Activated CD8-positive, alpha-beta memory T cell treated with anti-CD3 and anti-CD28 coated beads for 24 hours (primary cell): ENCODE measurements around the gene BBS7.

Experiments
- DNase-seq: peaks from one replicate; pipeline ENCODE4 v3.0.0-alpha.2; 2020

BBS7 gene, protein sequence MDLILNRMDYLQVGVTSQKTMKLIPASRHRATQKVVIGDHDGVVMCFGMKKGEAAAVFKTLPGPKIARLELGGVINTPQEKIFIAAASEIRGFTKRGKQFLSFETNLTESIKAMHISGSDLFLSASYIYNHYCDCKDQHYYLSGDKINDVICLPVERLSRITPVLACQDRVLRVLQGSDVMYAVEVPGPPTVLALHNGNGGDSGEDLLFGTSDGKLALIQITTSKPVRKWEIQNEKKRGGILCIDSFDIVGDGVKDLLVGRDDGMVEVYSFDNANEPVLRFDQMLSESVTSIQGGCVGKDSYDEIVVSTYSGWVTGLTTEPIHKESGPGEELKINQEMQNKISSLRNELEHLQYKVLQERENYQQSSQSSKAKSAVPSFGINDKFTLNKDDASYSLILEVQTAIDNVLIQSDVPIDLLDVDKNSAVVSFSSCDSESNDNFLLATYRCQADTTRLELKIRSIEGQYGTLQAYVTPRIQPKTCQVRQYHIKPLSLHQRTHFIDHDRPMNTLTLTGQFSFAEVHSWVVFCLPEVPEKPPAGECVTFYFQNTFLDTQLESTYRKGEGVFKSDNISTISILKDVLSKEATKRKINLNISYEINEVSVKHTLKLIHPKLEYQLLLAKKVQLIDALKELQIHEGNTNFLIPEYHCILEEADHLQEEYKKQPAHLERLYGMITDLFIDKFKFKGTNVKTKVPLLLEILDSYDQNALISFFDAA

DNA sequence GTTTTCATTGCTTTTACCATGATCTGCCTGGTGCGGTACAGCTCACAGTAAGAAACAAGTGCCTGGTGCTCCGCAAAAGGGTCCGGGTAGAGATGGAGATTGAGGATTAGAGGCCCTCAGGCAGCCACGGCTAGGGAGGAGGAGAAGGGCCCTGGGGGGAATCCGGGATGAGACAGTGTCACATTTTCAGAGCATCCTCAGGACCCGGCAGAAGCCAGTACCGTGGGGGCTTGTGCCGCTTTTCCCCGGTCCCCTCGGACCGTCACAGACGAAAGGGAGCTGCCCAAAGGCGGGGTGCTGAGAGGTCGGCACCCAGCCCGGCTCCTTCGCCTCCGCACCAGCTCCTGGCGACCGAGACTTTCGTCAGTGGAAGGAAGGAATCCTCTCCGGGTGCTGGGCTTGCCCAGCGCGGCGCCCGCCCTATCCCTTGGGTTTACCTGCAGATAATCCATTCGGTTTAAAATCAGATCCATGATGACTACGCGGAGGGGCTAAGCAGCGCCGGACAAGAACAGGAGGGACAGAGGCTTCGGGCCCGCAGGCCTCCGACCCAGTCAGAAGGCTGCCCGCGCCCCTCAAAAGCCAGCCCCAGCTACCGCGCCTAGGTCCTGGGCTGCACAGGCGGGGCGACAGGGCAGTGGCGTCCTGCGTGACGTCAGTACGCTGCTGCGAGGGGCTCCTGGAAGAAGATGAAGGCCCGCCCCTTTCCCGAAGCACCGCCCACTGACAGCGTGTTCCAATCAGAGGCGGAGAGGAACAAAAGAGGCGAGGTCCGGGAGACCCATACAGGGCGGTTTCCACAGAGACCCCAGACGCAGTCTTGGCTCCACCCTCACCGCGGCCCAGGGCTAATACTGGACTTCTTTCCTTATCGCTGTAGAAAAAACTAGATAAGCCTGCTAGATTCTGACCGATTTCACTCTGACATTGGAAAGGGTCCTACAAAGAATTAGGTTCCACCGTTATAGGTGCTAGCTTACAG, at the start of gene BBS7:
Gene BBS7, minus strand, starts transcription at position 634 of the 982 bp plus-strand sequence. Its CDS starts 161 bp downstream, at position 473.
- peak; percentile 98 for DNase-seq

DNA sequence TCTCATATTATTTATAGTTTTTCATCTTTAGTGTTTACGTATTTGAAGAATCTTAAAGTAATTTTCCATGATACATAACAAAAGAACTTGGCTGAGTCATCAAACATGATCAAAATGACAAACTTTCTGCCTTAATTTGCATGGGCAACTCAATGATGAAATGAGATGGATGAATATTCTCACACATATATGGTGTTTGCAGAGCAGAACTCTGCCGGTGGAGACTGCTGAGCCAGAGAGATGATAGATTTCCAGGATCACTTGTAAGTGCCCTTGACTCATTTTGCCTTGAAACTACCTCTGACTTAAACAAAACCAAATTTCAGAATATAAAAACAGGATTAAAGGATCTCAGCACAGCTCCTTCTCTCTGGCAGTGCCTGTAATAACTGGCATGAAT, 43.4 kb upstream of the BBS7 start:
- DNase-seq, result no peak

DNA sequence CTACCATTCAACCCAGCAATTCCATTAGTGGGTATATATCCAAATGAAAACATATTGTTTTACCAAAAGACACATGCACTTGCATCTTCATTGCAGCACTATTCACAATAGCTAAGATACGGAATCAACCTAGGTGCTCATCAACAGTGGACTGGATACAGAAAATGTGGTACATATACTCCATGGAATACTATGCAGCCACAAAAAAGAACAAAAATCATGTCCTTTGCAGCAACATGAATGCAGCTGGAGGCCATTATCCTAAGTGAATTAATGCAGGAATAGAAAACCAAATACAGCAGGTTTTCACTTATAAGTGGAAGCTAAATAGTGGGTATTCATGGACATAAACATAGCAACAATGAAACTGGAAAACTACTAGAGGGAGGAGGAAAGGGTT, 38.1 kb upstream of the BBS7 start:
- DNase-seq, result no peak

DNA sequence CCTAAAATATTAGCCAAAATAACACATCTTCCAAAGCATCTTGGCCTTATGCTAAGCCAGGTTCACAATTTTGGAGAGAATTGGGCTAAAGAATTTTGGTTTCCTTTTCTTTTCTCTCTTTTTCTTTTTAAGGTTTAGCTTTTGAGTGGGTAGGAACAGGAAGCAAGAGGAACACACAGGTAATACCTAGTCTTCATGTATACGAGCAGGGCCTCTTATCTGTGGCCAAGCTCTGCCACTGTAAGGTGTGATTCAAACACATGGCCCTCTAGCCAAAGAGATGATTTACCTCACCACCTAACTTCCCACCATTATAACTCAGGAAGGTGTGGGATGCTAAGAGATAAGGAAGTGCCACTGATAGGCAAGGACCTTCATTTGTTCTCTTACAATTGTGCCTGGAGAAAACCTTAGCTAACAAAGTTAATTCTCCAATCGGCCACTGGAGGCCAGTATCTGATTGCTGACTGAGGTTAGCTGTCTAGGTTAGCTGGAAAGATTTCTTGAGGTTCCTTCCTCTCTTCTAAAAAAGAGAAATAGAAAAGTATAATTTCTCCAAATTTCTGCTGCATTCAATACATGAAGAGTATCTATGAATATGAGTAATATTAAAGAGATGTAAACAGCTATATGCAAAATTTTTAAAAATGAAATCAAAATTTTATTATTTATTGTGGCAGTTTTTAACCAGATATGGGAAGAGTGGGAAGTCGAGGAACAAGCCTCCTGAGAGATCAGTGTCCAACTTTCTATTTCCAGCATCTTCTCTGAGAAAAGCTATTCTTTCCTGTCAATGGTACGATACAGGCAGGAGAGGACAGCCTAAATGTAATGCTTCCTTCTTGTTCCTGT, 30.1 kb upstream of the BBS7 start:
- peak; percentile 64 for DNase-seq

DNA sequence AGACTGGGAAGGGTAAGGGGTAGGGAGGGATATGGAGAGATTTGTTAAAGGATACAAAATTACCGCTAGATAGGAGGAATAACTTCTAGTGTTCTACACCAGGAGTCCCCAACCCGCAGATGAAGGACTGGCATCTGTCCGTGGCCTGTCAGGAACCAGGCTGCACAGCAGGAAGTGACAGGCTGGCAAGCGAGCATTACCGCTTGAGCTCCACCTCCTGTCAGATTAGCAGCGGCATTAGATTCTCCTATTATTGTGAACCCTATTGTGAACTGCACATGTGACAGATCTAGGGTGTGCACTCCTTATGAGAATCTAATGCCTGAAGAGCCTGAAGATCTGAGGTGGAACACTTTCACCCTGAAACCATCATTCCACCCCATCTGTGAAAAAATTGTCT, 27.9 kb upstream of the BBS7 start:
- DNase-seq, result no peak

DNA sequence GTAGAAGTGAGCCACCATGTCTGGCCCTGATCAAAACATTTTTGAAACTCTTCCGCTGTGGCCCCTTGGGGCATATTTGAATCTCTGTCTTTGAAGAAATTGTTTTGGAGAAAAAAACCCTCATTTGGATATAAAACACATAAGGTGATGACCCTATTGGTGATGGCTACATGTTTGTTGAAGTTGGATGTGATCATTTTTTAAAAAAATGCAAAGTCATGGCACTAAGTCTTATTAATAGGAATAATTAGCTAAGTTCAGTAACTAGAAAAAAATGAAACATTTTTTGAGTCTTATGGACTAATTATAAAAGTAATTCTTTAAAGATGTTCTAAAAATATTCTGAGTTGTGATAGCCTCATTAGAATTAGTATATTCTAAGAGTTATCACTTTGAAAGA, 17.9 kb upstream of the BBS7 start:
- no peak for DNase-seq

DNA sequence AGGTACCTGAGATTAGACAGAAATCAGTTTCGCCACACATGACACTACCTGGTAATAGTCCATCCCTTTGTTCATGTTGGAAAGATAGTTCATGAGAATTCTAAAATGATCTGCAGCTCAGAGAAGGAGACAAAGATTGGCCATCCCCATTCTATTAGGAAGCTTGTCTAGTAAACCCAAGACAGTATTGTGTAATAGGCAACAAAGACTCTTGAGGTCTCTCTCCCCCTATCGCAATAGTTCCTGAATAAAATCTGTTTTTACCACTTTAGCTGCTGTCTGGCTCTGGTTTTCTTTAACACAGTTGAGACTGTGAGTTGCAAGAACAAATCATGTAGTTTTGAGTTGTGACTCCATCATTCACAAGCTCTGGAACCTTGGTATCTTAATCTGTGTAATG, 14.8 kb upstream of the BBS7 start:
- no peak for DNase-seq

DNA sequence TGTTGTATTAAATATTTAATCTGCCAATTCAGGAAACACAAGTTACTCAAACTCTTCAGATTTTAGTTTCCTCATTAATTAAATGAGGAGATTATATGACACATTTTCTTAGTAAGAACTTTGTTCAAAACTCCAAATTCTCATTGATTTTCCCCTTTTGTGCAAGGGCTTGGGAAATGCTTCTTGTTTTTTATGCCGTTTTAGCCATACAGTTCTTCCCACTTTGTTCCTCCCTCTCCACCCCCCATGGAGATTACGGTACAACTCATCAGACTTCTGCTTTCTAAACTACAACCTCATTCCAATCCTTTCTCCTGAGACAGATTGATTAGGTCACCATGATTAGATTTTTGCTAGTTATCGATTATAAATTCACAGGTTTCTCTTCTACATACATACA, 10.9 kb upstream of the BBS7 start:
- DNase-seq, result no peak

DNA sequence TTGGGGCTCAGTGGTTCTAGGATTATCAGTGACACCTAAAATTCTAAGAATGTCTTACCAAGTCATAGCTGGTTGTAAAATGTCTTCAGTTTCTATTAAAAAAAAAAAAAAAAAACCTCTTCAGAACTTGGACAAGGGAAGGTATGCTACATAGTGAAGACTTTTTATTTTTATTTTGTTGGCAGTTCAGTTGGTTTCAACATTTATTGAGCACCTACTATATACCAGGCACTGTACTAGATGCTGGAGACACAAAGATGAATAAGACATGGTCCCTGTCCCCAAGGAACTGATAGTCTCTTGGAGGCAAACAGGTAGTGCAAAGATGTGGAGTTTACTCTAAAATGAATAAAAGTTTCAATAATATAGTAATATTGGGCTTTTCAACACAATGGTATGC, 8.9 kb upstream of the BBS7 start:
- DNase-seq, result no peak

DNA sequence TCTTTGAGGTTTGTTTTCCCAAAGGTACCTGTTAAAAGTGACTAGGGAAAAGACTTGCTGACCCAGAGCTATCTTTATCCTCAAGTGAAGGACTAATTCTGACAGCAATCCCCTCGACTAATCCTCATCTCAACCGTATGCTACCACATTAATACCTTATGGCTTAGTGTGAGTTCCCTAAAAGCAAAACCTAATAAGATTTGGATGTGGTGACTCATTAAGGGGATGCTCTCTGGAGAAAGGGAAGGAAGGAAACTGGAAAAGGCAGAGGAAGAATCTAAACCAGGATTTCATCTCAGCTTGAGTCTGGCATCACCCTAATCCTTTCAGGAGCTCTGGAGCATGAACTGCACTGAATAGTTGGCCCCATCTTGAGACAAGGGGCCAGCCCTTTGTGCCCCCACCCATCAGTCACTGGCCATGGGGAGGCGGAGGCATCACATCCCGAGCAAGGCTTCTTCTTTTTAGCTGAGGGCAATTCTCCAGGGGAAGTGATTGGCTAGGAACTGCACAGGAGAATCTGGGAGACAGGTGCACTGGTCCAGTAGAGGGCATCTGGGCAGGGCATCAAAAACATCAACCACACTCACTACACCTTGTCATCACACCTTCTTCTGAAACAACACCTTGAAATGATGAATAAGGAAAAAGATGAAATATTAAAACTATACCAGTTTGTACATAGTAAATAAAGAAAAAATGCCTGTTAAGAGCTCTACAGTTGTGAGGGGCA, 6.9 kb upstream of the BBS7 start:
- no peak for DNase-seq

DNA sequence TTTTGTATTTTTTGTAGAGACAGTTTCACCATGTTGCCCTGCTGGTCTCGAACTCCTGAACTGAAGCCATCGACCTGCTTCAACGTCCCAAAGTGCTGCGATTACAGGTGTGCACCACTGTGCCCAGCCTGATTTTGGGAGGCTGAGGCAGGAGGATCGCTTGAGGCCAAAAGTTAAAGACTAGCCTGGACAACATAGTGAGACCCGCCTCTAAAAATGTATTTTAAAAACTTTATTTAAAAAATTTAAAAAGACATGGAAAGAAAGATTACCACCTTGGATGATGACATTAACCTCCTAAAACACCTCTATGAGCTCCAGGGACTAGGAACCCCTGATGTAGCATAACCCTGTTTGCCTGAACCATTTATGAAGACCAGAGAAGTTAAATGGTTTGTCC, 5.8 kb upstream of the BBS7 start:
- DNase-seq, result no peak

DNA sequence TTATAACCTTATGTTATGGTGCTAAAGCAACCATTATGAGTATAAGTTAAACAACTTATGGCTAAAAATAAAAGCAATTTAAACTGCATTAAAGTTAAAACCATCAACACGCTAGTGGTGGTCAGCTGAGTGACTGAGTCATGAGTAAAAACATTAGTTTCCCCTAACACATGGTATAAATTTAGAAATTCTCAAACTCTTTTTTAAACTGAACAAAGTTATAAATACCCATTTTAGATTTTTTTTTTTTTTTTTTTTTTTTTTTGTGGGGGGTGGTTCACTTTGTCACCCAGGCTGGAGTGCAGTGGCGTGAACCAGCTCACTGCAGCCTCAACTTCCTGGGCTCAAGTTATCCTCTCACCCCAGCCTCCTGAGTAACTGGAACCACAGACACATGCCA, 5.4 kb upstream of the BBS7 start:
- DNase-seq, result no peak

DNA sequence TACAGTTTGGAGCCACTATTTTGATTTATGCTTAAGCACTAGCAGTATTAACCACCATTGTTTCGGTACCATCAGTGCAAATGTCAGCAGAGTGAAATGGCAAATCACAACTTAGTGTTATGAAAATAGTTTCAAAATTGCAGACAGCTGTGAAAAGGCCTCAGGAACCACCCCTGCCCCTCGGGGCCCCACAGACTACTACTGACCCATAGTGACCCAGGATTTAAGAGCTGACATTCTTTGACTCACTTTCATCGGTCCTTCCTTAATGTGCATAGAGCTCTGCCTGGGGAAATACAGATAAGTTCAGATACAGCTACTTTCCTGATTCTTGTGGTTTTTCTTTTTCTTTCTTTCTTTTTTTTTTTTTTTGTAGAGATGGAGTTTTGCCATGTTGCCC, 3.3 kb upstream of the BBS7 start:
- no peak for DNase-seq

DNA sequence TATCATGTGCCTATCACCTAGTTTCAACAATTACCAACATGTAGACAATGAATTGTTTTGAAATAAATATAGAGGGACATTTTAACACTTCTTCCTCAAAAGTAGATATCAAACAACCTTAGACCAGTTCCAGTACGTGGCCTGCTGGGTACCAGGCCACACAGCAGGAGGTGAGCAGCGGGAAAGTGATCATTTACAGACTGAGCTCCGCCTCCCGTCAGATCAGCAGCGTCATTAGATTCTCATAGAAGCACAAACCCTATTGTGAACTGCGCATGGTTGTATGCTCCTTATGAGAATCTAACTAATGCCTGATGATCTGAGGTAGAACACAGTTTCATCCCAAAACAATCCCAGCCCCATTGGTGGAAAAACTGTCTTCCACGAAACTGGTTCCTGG, 6.5 kb downstream of the BBS7 start:
- no peak for DNase-seq

DNA sequence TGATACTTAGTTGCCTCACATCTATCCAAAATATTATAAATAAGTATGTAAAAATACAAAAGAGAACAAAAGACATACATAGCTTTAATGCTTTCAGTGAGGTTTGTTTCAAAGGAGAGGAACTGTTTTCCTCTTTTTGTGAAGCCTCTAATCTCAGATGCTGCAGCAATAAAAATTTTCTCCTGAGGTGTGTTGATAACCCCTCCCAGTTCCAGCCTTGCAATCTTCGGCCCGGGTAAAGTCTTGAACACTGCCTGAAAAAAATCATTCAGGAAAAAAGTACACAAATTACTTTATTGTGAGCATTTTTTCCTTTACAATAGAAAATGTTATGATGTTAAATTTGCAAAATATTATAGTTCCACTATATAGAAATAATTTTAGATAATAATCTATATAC, 8.8 kb downstream of the BBS7 start:
- DNase-seq, result no peak

DNA sequence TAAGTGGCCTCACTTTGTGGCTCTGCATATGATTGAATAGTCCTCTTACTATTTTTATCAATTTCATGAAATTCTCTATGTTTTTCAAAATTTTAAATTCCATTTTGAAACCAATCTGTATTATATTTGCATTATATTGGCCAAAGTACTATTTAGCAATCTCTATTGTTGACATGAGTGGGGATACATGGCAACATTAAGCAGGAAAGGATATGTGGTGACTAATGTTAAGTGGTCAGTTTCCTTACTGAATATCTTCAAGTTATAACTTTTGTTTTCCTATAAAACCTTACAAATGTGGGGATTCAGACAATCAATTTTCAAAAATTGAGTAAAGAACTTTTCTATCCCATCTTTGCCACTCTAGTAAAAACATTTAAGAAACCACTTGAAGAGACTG, 10.2 kb downstream of the BBS7 start:
- DNase-seq, result no peak

DNA sequence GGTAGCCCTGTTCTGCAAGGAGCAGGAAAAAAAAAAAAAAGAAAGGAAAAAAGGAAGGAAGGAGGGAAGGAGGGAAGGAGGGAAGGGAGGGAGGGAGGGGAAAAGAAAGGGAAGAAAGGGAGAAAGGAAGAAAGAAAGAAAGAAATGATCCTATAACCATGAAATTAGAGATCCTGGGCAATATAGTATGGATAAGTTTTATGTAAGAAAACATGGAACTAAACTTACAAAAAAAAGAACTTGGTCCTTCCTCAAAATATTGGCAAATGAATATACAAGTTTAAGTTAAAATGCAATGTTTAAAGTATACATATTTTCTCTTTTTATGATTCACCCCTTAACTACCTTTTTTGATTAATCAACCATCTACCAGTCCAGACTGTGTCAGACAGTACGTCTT, 18.9 kb downstream of the BBS7 start:
- no peak for DNase-seq

DNA sequence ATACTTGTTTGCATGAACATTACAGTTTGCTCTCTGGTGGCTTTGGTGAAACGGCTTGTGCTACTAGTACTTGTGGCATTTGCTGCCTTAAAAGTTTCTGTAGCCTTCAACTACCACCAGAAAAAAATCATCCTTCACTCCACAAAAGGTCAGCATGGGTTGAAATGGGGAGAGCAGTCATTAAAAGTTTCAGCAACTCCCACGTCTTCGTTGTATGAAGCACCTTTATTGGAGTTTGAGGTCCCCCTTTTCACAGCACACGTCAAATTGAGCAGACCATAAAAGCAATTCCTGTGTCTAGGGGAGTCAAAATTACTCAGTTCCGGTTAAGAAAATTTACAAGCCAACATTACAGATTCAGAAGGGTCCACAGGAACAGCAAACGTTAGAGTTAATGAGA, 23.6 kb downstream of the BBS7 start:
- DNase-seq, result no peak

DNA sequence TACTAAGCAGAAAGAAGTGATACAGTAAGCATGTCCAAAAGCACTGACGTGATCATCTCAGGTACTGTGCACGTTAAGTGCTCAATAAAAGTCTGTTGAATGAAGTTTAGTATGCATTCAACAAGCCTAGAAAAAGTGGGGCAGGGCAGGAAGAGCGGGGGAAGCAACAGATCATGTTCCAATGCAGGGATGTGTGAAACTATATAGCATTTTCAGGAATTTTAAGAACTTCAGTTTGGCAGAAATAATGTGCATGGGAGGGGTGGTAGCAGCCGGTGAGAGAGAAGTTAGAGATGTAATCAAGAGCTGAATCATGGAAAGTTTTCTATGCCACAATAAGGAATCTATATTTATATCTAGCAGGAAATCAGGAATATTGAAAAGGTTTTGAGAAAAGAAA, 27.4 kb downstream of the BBS7 start:
- DNase-seq, result no peak

DNA sequence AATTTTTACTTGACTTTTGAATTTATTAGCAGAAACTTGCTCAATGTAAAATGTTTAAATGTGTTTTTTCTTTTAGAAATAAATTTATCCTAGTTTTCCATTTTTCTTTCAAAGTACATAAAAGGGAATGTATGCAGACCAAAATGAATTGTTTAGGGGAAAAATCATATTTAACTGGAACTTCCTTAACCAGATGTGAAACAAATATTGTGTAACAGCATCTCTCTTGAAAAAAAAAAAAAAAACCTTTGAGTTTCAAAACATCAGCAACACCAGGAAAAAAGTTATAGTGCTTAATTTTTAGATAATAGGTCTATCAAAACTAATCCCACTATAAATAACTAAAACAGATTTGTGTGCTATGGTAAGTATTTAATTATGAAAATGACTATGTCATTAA, 32.1 kb downstream of the BBS7 start:
- DNase-seq, result no peak

DNA sequence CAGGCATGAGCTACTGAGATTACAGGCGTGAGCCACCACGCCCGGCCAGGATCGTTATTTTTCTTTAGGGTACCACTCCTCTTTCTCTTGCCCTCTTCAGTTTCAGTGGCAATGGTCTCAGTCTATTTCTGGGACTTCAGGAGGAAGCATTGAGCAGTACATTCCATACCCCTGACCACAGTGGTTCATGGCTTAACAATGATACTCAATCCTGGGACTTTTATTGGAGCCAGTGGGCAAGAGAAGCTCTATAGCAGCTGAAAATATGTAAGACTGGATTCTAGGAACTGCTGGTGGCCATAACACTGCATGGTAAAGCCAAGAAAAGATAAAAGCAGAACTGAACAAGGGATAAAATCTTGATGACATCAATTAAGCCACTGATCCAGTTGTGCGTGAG, 40.8 kb downstream of the BBS7 start:
- DNase-seq, result no peak

DNA sequence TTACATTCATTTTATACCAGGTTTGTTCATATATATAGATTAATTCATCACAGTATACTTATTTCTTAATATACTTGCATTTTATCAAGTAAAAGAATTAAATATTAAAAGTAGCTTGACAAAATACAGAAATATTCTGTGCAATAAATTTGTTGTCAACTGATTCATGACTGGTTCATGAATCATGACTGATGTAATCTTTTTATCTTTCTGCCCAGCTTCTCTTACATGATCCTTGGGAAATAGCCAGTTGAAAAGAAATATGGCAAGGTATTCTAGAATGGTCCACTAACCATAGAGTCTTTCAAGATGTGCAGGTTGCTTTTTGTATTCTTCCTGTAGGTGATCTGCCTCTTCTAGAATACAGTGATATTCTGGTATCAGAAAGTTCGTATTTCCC, 42.4 kb downstream of the BBS7 start:
- DNase-seq, result no peak
